Head of caudate nucleus (tissue), 42 donors: ENCODE data around the gene PLXDC2.

Experiments used
- DNase-seq, 42 donors: peaks; one replicate each; pipeline versions ENCODE4 v3.0.0 to v3.0.0-alpha.2; 2020 to 2021; ENCODE audit warnings: mixed read lengths in 7 of 42
- intact Hi-C: fragments of 100-400 bp; cut with DNase I; formaldehyde crosslinking; loops from one replicate; pipeline ENCODE4 v1.15.0; 2022

PLXDC2 gene

DNA sequence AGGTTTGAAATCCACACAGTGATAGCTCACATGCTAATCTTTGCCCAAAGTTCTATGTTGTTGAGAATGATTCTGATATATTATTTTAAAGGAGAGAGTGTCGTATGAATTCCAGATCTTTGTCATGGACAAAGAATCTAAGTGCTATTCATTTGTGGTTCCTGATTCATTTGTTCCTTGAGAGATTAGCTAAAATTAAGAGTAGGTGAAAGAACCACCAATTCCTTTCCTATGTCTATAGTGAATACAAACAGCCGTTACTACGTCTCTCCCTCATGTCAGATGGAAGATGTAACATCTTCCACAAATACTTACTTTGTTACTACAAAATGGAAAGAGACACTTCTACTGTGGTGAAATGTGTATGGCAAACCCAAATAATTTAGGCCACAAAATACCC is 3.3 kb upstream of the PLXDC2 start:
- intact Hi-C loops = loop anchor here (10.0 kb wide), 2 partner anchors 472 to 962 kb away; no protein-coding TSS in a partner anchor

DNA sequence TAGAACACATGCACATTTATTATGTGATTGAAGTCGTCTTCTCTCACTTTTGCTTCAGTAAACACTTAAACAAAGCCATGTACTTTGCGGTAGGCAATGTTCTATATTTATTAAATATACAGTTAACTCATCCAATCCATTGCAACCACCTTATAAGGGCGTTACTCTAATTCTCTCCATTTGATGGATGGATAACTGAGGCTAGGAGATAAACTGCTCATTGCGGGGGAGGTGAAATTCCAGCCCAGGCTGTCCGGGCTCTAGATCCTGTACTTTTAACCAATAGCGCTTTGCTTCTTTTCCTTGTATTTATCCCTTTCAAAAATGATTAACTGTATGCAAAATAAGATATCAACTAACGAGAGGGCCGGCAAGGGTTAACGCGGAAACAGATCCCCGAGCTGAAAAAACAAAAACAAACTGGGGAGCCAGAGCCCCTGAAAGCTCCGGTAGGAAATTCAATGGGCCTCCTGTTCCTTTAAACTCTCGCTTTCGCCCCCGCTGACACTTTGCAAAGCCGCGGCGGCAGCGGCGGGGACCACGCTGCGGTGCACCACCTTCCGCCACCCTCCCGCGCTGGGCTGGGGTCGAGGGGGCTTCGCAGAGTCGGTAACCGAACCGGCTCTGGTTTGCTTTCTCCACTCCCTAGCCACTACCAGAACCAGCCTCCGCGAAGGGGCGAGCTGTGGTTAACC is 1.0 kb upstream of the PLXDC2 start:
- DNase-seq = peak in 32 of 42 donors; percentile 16 to 76 (median 50)
- intact Hi-C loops = loop anchor here (5.0 to 10.0 kb wide), 4 partner anchors 142 to 960 kb away; no protein-coding TSS in a partner anchor

More for the DNA sequence above, 3.3 kb upstream of the PLXDC2 start:
- no peak for DNase-seq

DNA sequence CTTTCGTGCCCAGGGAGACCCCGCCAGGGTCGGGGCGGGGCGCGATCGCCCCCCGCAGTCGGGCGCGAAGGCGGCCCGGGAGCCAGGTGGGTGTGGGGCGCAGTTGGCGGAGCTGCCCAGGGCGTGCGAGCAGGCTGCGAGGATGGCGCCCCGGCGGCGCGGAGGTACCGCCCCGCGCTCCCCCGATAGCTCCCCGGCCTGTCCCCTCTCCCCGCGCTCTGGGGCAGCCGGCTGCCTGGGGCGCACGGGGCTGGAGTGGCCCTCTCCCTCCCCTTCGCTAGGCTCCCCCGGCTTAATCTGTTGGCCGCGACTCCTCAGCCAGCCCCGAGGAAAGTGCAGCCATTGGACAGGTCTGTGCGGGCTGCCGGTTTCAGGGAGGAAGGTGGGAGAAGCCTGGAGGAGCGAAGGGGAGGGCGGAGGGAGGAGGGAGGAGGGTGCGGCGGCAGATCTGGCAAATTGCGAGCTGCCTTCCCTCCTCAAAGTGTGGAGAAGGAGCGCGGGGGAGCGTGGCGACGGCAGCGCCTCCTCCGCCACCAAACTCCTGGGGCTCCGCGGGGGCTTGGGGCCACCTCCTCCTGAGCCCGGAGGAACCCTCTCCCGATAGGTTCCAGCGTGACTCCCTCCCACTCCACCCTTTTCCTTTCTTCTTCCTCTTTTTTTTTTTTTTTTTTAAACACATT is 361 bp upstream of the PLXDC2 start:
- peak; percentile 46 to 94 (median 81) for DNase-seq
- intact Hi-C loops = loop anchor here (5.0 to 10.0 kb wide), 4 partner anchors 141 to 959 kb away; no protein-coding TSS in a partner anchor

DNA sequence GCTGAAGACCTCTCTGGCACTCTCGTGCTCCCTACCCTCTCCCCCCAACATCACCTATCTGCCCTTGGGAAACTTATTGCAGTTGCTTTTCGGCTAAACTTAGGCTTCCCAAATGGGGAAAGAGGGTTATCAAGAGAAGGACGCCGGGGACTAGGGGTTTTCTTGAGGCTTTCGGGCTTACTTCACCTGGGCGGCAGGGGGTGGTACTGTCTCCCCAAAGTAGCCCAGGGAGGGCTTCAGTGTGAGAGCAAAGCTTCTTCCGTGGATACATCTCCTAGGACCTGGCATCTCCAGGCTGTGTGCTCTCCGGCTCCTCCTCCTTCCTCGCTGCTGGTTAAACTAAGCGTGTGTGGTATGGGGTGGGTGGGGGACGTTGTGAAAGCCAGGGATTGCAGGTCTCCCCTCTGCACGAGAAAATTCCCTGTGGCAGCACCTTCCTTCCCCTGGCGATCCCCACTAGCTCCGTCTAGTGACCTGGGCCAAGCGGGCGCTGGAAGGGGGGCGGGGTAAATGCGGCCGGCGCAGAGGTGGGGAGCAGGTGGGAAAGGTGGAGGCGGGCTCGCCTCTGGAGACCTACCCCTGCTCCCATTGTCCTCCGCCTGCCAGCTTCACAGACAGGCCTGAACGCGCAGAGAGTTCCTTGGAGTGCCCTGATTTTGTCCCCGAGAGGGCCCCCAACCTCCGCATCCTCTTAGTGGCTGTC is 1.1 kb downstream of the PLXDC2 start:
- intact Hi-C loops = loop anchor here (5.0 to 10.0 kb wide), 4 partner anchors 140 to 957 kb away; no protein-coding TSS in a partner anchor

DNA sequence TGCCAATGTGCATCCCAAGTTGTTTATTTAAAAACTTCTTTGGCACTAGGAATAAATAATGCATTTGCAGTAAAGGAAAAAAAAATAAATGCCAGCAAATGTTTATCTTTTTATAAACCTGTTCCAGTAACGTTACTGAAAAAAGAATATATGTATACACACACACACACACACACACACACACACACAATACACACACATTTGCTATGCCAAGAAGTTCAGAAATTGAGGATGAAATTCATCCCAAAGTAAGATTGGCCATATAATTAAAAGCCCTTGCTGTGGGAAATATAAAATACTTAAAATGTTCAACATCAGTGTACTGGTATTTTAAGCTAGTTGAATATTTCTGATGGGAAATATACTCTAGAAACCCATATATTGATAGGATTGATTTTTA is 2.6 kb downstream of the PLXDC2 start:
- intact Hi-C loops = loop anchor here (5.0 to 10.0 kb wide), 4 partner anchors 138 to 956 kb away; no protein-coding TSS in a partner anchor
- no peak for DNase-seq

More for the DNA sequence above, 1.1 kb downstream of the PLXDC2 start:
- peak in 38 of 42 donors; percentile 14 to 71 (median 46) for DNase-seq

DNA sequence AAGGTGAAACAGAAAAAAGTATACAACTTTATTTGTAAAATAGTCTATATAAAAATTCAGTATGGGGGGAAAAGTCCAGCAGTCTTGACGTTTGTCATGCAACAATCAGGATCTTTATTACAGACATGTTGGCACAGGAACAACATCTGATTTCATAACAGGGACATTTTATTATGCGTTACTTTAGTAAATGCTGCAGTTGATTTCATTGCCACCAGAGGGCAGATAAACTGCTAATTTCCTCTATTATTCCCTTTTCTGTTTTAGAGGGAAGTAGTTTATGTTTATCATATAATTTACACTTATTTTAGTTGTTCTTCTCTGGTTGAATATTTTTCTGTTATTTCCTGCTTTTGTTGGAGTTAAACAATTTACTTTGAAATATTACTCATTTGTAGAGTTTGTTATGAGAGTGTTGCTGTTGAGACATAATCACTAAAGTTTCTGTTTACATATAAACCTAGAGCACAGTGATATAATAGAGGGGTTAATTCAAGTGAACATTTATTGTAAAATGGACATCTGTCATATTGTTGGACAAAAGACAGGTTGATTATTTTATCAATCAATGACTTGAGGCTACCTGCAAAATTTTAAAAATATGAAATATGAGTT is 3.3 kb downstream of the PLXDC2 start:
- intact Hi-C loops = loop anchor here (5.0 to 10.0 kb wide), 4 partner anchors 138 to 955 kb away; no protein-coding TSS in a partner anchor
- DNase-seq = peak in 20 of 42 donors; percentile 10 to 89 (median 62)

DNA sequence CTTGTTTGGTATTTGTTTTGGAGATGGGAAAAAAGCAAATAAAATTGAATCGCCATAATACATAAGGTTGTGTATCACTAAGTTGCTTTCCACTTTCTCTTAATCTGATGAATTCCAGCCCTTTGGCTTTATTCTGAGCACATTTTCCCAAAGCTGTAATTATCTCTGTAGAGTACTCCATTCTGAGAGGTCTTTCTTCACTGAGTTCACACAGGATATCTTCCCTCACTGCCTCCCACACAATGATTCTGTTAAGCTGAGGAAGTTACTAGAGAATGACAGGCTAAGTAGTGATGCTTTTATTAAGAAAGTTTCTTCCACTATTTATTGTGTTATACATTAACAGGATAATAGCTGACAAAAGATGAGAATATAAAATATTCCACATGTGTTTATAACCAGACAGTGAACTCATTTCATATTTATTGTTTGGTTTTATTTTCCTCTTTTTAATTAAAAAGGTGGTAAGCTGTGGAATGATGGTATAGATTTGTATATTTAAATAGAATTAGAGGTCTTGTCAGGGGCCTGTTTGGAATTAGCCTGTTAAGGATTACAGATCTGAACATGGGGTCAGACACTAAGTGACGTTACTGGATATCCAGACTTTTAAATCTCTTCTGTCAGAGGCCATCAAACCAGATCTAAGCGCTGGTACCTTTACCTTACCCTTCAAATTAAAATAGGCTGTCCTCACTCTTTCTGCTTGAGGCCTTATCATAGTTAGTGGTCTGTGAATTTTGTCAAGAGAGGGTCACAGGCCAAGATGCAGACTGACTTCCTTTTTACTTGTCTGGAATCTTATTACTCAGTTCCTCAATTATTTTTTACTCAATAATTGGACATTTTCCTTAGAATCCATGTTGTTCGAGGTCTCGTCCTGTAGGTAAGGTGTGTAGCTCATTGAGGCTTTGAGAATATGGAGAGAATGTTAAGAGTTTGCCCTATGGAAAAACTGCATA is 8.4 kb downstream of the PLXDC2 start:
- intact Hi-C loops = no loop called here
- DNase-seq = peak in 1 of 42 donors; percentile 39

DNA sequence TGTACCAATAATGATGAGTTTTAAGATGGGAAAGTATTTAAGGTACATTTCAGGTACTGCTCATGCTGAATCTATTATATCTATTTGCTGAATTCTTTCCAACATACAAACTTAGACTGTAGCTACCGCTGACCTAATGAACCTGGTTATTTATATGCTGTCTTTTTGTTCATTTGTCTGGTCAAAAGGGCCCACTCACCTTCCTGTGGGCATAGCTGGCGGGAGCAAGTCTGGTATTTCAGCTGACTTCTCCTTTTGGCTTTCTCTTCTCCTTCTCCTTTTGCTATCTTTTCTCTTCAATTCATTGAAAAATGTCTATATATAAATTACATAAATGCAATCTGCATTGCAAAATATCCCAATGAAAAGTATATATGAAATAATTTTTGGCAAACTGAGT is 9.5 kb downstream of the PLXDC2 start:
- intact Hi-C loops = no loop called here
- no peak for DNase-seq

DNA sequence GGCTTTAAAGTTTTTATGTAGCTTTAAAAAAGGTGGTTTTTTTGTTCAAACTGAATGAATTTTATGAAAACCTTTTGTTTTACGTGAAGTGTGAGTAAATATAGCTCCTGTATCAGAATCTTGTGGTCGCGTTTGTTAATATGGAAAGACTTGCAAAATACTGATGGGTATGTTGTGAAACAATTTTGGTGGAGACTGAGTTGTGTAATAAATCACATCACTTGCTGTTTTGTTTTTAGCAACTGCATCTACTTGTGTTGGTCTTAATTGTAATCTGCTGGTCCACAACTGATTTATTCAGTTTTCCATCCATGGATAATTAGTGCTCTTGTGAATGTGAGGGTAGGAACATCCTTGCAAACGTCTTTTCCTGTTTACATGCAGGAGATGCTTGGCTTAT is 10.5 kb downstream of the PLXDC2 start:
- intact Hi-C loops = no loop called here

DNA sequence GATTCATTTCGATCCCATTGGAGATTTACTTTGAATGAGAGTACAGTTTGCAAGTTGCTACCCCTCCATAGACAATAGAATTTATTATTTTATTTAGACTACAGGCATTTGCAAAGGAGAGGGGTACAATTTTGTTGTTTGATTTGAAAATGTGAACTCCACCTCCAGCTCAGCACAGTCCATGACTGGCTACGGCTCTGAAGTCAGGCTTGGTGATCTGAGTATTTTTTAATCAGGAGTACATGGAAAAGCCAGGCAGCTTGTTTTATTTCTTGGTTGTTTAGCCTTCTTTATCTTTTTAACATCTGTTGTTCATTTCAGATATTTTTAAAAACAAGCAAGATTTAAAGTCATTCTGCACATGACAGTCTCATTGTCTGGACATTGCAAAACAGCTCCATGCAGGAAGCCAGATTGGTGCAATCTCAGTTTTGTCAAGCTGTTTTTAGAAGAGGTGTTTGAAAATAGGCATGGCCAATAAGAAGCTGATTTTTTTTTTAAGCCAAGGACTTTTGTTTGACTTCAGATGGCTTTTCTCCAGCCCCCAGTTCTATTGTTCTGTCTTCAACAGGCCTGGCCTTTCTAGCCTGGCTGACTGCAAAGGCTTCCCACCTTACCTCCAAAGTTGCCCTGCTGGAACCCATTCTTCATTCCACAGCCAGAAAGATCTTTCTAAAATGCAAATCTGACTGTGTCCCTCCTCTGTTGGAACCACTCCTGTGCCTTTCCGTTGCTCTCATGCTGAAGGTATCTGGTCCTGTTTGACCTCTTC is 12.2 kb downstream of the PLXDC2 start:
- DNase-seq = no peak
- intact Hi-C loops = no loop called here

More for the DNA sequence above, 10.5 kb downstream of the PLXDC2 start:
- DNase-seq = no peak

DNA sequence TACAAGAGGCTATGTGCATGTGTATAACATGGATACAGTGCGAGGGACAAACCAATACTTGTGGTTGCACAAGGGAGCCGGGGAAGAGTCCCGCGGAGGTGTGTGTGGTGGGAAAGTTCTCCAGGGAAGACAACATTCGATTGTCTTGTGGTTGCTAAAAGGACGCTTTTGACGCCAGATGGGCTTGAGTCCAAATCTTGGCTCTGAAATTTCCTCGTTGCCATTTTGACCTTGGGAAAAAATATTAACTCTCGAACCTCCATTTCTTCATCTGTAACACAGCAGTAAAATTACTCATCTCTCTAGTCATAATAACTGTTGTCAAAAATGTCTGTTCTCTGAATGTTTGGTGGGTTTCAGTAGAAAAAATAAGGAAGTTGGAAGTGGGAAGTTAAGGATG is 16.5 kb downstream of the PLXDC2 start:
- no peak for DNase-seq
- intact Hi-C loops = no loop called here

DNA sequence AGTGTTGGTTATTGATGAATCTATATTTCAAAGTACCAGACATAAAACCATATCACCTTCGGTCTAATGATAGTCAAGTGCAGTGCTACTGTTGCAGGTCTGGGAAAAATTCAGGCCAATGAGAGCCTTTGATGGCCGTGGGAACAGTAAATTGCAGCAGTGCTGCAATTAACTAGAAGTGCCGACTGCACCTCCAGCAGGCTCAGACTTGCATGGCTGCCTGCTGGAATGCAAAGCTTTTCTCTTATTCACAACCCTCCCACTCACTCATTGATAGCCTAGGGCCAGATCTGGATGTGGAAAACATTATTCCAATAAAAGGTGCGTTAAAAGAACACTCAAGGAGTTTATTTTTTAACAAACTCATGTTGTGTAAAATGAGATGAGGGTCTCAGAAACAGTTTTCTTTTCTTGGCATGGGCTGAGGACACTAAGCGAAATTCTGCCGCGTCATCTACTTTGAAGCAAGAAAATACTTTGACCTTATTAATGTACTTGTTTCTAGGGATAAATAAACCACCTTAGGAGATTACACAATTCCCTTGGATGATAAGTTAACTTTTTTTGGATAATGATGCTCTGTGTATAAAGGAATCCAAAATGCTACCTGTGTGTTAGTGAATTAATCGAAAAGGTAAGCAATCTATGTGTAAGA is 17.1 kb downstream of the PLXDC2 start:
- DNase-seq = no peak
- intact Hi-C loops = no loop called here

DNA sequence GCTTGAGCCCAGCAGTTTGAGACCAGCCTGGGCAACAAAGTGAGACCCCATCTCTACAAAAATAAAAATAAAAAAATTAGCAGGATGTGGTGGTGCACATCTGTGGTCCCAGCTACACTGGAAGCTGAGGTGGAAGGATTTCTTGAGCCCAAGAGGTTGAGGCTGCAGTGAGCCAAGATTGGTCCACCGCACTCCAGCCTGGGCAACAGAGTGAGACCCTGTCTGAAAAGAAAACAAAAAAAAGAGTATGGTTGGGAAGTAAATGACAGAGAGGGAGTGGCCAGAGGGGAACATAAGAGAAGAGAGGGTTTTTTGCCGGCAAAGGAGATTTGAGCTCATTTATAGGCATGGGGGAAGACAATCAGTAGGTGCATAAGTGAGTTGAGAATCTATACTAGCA is 19.7 kb downstream of the PLXDC2 start:
- DNase-seq = no peak
- intact Hi-C loops = no loop called here

DNA sequence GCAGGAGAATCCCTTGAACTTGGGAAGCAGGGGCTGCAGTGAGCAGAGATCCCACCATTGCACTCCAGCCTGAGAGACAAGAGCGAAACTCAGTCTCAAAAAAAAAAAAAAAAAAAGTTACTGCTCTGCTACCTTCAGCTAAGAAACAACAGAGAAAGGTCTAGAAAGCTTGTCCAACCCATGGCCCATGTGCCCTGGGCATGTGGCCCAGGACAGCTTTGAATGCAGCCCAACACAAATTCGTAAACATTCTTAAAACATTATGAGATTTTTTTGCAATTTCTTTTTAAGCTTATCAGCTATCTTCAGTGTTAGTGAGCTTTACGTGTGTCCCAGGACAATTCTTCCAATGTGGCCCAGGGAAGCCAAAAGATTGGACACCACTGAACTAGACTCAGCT is 22.9 kb downstream of the PLXDC2 start:
- intact Hi-C loops = no loop called here

DNA sequence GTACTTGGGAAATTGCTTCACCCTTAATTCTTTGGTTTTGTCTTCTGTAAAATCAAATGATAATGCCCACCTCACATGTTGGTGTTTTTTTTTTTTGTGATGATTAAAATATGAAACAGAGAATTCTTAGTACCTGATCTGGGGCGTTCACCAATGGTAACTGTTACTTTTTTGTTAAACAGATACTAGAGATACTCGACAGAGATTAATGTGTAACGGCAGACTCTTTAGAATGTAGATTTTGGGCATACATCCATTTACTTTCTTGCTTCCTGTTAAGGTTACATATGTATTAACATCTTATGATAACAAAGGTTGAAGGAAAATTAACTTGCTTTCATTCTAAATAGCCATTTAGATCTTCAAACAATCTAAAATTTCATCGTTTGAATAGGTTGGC is 23.3 kb downstream of the PLXDC2 start:
- DNase-seq = no peak
- intact Hi-C loops = no loop called here

More for the DNA sequence above, 22.9 kb downstream of the PLXDC2 start:
- DNase-seq = no peak

DNA sequence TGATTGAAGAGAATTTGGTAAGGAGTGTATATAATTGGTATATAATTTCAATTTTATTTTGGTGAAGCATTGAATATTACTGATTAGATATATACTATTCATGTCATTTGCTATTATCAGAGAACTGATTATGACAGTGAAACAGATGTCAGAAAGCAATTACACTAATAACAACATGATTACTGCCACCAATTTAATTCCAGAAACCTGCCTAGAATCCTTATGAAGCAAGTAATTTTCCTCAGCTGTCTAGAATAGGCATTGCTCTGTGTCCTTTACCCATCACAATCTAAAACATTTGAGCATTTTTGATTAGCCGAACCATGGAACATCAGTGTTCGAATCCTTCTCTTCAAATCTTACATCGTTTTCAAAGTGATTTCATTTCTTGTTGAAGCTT is 24.5 kb downstream of the PLXDC2 start:
- intact Hi-C loops = no loop called here

DNA sequence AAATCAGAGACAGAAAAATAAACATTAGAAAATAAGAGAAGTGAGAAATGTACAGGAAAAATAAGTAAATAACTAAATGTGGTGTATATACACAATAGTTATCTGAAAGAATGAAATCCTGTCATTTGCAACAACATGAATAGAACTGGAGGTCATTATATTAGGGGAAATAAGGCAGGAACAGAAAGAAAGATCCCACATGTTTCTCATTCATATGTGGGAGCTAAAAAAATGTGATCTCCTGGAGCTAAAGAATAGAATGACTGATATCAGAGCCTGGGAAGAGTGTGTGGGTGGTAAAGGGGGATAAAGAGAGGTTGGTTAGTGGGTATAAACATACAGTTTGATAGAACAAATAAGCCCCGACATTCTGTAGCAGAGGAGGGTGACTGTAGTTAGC is 27.3 kb downstream of the PLXDC2 start:
- intact Hi-C loops = no loop called here
- no peak for DNase-seq

More for the DNA sequence above, 24.5 kb downstream of the PLXDC2 start:
- no peak for DNase-seq
